Sigmoid colon (tissue), 7 donors: Measurements from ENCODE around the gene GUCA2A. TPM values are rescaled to one million over a fixed set of nuclear protein-coding genes. Genes with fewer than 3 reads are reported as not detected.
A peak's percentile ranks its signal among the peaks of the same experiment; 100 is the strongest.

Experiments used
- DNase-seq: peaks from one replicate; pipeline ENCODE4 v3.0.0-alpha.2; 2019
- H3K27ac ChIP-seq, 4 donors: fragments of 200-600 bp; sonication (generic); one replicate each; pipeline ENCODE4 v1.5.1; 2016 to 2019; ENCODE audit warnings: mild to moderate bottlenecking in 1 of 4
- H3K27me3 ChIP-seq, 3 donors: fragments of 200-600 bp; sonication (generic); one replicate each; pipeline ENCODE4 v1.5.1; 2019; ENCODE audit warnings: mild to moderate bottlenecking in 1 of 3
- H3K36me3 ChIP-seq, 4 donors: fragments of 200-600 bp; sonication (generic); one replicate each; pipeline ENCODE4 v1.5.1; 2016 to 2019
- H3K4me1 ChIP-seq, 4 donors: fragments of 200-600 bp; sonication (generic); one replicate each; pipeline ENCODE4 v1.5.1; 2017 to 2019
- H3K4me3 ChIP-seq, 4 donors: fragments of 200-600 bp; sonication (generic); one replicate each; pipeline ENCODE4 v1.5.1; 2017 to 2019; ENCODE audit warnings: mild to moderate bottlenecking in 2 of 4, moderate library complexity in 1 of 4
- H3K9me3 ChIP-seq, 4 donors: fragments of 200-600 bp in 3 of 4; sonication (generic) in 3 of 4; one replicate each; pipeline versions ENCODE4 v1.5.1 to v1.6.1; 2013 to 2019
- CTCF ChIP-seq, 4 experiments: fragments of 450-650 bp in 3 of 4; fragments of 200-600 bp in 1 of 4; IDR thresholded peaks; one replicate each; pipeline ENCODE4 v1.5.1; 2016 to 2019; ENCODE audit warnings: antibody characterized with exemption in 4 of 4, mild to moderate bottlenecking in 3 of 4, moderate library complexity in 2 of 4
- EP300 ChIP-seq, 4 donors: sonication (generic); formaldehyde crosslinking; IDR thresholded peaks; one replicate each; pipeline ENCODE4 v1.6.1; 2017; ENCODE audit warnings: antibody characterized with exemption in 4 of 4
- POLR2A ChIP-seq, 2 donors: fragments of 450-650 bp; IDR thresholded peaks; one replicate each; pipeline ENCODE4 v1.6.1; 2016; ENCODE audit warnings: antibody characterized with exemption in 2 of 2, mild to moderate bottlenecking in 2 of 2, moderate library complexity in 2 of 2
- POLR2AphosphoS5 ChIP-seq, 4 donors: sonication (generic); formaldehyde crosslinking; IDR thresholded peaks; one replicate each; pipeline ENCODE4 v1.6.1; 2017; ENCODE audit warnings: antibody characterized with exemption in 4 of 4
- WGBS, 2 donors: extraction: QIAGEN DNeasy Blood & Tissue Kit; methylation state at CpG; one replicate each; pipeline ENCODE4 v1.1.7; 2013; 5-methylcytosine and 5-hydroxymethylcytosine counted together
- intact Hi-C: fragments of 100-400 bp; cut with DNase I; formaldehyde crosslinking; loops from one replicate; pipeline ENCODE4 v1.15.1; 2023
- polyA plus RNA-seq, 3 donors: library from polyadenylated mRNA; stranded (reverse); fragments of 200-250 nt; gene quantifications; one replicate each; pipeline ENCODE4 v1.2.3, GENCODE V29; 2013
- total RNA-seq, 4 donors: library from RNA; depleted of rRNA; stranded (reverse); fragments of >200 nt; gene quantifications; one replicate each; pipeline ENCODE4 v1.1.0, GENCODE V29; 2016
- donor health status: healthy with polysubstance abuse.
- donor health status: Bipolar disorder and iron deficiency.
- donor health status: healthy.

The GUCA2A gene
- total and polyA plus RNA-seq, 7 donors, result 2.2 to 950 (median 523) TPM; not detected in 3

- H3K36me3 ChIP-seq, result no peaks in the 10 kb centered on the region
- H3K27me3 ChIP-seq, result no peaks in the 10 kb centered on the region
- H3K4me3 ChIP-seq, result no peak overlapping the region
- H3K27ac ChIP-seq, result no peak overlapping the region
- no peak for TF ChIP-seq EP300 (IDR thresholded peaks at IDR 0.05)
- no peak for TF ChIP-seq CTCF (IDR thresholded peaks at IDR 0.05)
- no peak for TF ChIP-seq POLR2AphosphoS5 (IDR thresholded peaks at IDR 0.05)
- no peak for TF ChIP-seq POLR2A (IDR thresholded peaks at IDR 0.05)
- WGBS, 2 donors, result 67 to 86% methylated on average over 8 of the region's 8 CpGs
- DNase-seq, result no peak
- peaks cover 0 to 35% (median 18%) of the 10 kb centered on the region in 4 donors for H3K4me1 ChIP-seq
- H3K9me3 ChIP-seq, result no peaks in the 10 kb centered on the region
- intact Hi-C loops, result loop anchor here (2.0 to 10.0 kb wide), 3 partner anchors 158 to 599 kb away; partner anchors contain the start of genes PPCS and ZMYND12
Measured at GRCh38 chr1:42173961-42174735, 9.6 kb upstream of the GUCA2A start.

GRCh38 chr1:42173155-42173933 lies 8.8 kb upstream of the GUCA2A start:
- Histone ChIP-seq H3K9me3 (no peaks in the 10 kb centered on the region), H3K27ac (peak overlapping the region; percentile 12 to 67 (median 48)), H3K27me3 (no peaks in the 10 kb centered on the region), H3K36me3 (no peaks in the 10 kb centered on the region), H3K4me1 (peaks cover 0 to 27% (median 15%) of the 10 kb centered on the region in 4 donors), H3K4me3 (no peak overlapping the region)
- intact Hi-C loops, result loop anchor here (2.0 to 10.0 kb wide), 3 partner anchors 159 to 599 kb away; partner anchors contain the start of genes PPCS and ZMYND12
- DNase-seq, result peak; percentile 77
- WGBS, 2 donors, result 28 to 40% methylated on average over 9 of the region's 9 CpGs
- TF ChIP-seq CTCF (IDR thresholded peaks at IDR 0.05) (peak; percentile 66 to 97 (median 91)), POLR2AphosphoS5 (IDR thresholded peaks at IDR 0.05) (no peak)

- Histone ChIP-seq H3K27me3 (no peaks in the 10 kb centered on the region), H3K27ac (peak overlapping the region; percentile 12 to 67 (median 48)), H3K4me3 (no peak overlapping the region), H3K4me1 (peaks cover 0 to 22% (median 15%) of the 10 kb centered on the region in 4 donors), H3K9me3 (no peaks in the 10 kb centered on the region), H3K36me3 (no peaks in the 10 kb centered on the region)
- intact Hi-C loops, result loop anchor here (2.0 to 10.0 kb wide), 3 partner anchors 160 to 598 kb away; partner anchors contain the start of genes PPCS and ZMYND12
- TF ChIP-seq POLR2A (IDR thresholded peaks at IDR 0.05), result no peak
- no peak for TF ChIP-seq CTCF (IDR thresholded peaks at IDR 0.05)
- TF ChIP-seq POLR2AphosphoS5 (IDR thresholded peaks at IDR 0.05), result peak; percentile 51 to 75 (median 68)
- DNase-seq, result peak; percentile 80
- WGBS, 2 donors, result 15 to 58% methylated on average over 15 of the region's 15 CpGs
Measured at GRCh38 chr1:42172381-42173133, 8.0 kb upstream of the GUCA2A start.

GRCh38 chr1:42171679-42172266 lies 7.2 kb upstream of the GUCA2A start:
- Histone ChIP-seq H3K27me3 (no peaks in the 10 kb centered on the region), H3K4me3 (no peak overlapping the region), H3K27ac (peak overlapping the region in 1 of 4 donors; percentile 67), H3K9me3 (no peaks in the 10 kb centered on the region), H3K36me3 (no peaks in the 10 kb centered on the region), H3K4me1 (peaks cover 0 to 18% (median 15%) of the 10 kb centered on the region in 4 donors)
- TF ChIP-seq EP300 (IDR thresholded peaks at IDR 0.05), result no peak
- TF ChIP-seq POLR2AphosphoS5 (IDR thresholded peaks at IDR 0.05), result no peak
- no peak for TF ChIP-seq POLR2A (IDR thresholded peaks at IDR 0.05)
- 64 to 83% methylated on average over 6 of the region's 6 CpGs for WGBS, 2 donors
- intact Hi-C loops, result loop anchor here (2.0 to 10.0 kb wide), 3 partner anchors 161 to 597 kb away; partner anchors contain the start of genes PPCS and ZMYND12
- DNase-seq, result no peak
